TTC549 (cell line): ENCODE data around the gene SH2D3A.

ENCODE experiments used
- FAIRE-seq: peaks from 2 replicates; lab custom pipeline; 2012; peaks lifted over from hg19 to GRCh38; lab: Jason Lieb, UNC

The SH2D3A gene

DNA sequence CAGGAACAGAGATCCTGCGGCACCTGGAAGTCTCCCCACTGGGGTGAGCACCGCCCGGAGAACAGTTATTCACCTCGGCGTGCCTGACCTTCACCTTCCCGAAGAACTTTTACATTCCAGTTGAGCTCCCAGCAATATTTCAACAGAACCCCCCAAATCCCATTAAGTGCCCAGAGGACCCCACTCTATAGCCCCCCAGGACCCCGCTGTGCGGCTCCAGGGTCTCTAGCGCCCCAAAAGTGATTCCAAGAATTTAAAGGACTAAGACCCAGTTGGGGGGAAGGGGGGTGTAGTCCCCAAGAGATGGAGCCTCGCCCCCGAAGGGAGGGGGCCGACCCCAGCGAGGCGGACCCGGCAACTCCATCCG lies 30.3 kb downstream of the SH2D3A start:
- no peak for FAIRE-seq

DNA sequence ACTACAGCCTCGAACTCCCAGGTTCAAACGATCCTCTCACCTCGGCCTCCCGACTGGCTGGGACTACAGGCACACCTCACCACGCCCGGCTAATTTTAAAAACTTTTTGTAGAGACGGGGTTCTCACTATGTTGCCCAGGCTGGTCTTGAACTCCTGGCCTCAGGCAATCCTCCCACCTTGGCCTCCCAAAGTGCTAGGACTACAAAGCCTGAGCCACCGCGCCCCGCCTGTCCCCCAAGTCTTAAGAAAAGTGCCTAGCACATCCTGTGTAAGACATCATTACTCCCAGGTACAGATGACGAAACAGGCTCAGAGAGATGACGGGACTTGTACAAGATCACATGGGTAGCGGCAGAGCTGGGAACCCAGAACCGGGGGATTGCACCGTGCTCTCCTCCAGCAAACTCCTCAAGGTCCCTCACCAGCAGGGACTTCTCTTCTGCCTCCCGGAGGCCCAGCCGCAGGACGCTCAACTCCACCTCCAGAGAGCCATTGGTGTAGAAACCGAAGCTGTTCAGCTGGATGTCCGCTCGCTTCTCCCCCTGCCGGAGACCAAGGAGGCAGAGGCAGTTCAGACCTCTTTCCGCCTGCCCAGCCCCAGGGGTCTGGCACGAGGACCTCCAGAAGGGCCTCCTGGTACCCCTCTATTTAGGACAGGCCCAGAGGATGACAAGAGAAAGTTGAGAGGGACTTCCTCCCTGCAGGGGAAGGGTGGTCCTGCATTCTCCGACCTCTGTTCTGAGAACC lies 30.9 kb downstream of the SH2D3A start:
- FAIRE-seq, result no peak

DNA sequence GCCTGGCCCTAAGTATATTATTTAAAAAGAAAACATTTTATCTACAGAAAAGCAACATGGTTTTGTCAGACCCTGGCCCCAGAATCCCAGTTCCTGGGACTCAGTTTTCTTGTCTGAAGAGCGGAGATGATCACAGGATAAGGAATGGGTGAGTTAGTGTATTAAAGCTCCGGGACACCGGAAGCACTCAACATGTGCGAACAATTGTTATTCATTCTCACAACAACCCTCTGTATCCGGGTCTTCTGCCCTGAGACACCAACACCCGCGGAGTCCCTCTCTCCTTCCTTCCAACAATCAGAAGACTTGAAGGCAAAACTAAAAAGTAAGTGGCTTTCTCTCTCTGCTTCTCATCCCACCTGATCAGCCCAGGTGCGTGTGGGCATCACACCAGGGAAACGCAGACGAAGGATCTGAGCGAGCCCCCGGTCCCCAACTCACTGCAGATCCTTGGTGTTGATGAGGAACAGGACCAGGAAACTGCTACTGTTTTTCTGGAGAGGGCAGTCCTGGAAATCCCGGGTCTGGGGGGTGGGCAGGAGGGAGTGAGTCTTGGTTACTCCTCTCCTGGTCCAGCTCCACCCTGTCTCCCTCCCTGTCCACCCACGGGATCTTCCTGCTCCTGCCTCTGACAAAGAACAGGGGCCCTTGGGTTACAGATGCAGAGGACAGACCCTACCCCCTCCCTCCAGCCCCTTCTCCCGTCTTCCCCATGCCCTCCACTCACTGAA lies 31.9 kb downstream of the SH2D3A start:
- FAIRE-seq, result no peak

DNA sequence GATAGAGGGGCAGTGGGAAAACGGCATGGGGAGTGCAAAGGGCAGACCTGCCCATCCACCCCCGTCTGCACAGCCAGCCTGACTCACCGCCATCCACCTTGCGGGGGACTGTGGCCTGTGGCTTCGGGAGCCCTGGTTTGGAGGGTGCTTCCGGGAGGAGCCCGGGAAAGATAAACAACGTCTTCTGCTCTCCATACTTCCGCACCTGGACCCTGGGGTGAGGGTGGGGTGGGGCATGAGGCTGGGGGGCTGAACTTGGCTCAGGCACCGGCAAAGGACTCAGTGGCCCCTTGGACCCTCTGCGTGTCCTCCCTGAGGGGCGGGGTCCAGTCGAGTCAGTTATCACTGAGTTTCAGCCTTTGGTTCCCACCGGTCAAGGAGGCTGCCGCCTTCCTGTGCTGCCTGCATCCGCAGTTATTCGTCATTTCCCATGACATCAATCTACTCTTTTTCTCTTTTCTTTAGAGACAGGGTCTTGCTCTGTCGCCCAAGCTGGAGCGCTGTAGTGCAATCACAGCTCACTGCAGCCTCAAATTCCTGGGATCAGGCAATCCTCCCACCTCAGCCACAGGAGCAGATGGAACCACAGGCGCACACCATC lies 33.0 kb downstream of the SH2D3A start:
- FAIRE-seq, result no peak

DNA sequence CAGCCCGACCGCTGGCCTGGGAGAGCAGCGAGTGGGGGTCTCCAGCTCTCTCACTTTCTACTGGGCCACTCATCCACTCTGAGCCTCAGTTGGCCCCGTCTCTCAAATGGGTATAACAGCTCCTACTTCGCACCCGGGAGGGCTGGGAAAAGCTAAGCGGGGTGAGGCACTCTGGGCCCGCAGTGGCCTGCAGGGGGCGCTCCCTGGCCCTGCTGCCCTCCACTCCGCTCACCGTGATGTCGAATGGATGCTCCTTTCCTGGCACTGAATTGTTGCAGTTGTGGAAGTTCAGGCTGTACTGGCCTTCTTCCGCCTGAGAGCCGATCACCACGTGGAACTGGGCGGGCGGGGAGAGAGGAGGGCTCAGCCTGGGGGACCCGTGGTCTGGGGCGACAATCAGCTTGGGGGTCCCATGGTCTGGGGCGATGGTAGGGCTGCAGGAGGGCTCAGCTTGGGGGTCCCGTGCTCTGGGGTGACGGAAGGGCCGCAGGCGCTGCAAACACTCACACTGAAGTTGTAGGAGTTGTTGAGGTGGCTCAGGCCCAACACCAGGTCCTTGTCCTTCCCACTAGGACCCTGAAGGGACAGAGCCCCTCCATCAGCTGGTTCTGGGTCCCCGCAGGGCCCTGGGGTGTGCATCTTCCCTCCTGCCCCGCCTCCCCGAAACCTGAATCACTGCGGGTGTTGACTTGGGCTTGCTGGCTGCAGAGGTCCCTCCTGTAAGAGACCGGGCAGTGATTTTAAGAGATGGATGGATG lies 33.7 kb downstream of the SH2D3A start:
- no peak for FAIRE-seq

DNA sequence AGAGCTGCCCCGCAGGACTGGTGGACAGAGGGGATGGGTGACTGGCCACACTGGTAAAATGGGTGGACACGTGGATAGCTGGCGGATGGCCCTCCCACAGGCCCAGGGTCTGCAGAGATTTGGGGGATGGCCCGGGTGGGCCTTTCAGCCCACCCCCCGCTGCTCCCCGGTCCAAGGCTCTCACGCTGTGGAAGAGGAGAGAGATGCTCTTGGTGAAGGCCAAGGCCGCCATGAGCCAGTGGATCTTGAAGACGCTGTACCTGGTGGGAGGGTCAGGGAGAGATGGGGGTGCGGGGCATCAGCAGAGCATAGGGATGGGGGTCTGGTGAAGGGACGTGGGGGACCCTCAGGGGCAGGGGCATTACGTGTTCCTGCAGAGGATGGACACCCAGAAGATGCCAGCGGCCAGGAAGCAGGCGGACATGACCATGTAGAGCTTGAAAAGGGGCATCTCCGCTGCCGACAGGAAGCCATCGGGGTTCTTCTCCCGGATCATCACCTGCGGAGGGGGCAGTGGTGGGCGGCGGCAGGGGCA lies 34.4 kb downstream of the SH2D3A start:
- no peak for FAIRE-seq

DNA sequence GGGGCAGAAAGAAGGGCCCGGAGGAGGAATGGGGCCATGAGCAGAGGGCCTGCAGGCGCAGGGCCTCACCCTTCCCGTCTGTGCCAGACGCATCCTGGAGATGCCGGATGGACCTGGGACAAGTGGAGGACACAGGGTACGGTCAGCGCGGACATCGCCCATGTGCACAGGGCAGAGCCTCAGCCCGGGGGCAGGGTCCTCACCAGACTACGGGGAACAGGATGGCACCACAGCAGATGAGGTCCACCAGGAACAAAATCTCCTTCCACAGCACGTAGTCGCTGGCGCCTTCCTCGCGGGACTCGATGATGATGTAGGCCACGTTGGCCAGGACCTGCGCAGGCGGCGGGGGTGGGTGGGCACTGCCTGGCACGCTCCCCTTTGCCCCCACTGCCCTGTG lies 35.4 kb downstream of the SH2D3A start:
- no peak for FAIRE-seq

DNA sequence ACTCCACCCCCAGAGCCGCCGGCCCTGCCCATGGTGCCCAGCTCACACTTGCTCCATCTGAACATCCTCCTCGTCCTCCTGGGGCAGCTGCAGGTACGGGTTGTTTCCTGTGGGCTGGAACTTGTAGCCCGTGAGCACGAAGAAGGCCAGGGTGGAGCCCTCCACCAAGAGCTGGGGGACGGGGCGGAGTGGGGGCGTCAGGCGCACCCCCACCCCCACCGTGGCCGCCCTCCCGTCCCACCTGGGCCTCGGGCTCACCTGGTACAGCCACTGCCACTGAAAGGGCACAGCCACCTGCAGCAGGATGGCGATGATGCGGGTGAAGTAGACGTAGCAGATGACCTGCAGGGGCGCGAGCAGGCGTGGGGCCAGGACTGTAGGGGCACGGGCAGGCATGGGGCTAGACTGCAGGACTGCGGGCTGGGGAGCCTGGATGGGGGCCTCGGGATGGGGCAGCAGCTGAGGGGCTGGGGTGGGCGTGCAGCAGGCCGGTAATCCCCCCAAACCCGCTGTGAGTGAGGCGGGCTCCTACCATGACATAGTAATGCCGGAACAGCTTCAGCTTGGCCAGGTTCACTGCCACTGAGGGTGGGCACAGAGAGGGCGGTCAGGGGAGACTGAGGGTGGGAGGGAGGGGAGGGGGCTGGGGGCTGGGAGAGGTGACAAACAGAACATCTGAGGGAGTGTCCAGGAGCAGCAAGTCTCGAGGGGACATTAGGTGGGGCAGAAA lies 36.1 kb downstream of the SH2D3A start:
- no peak for FAIRE-seq

DNA sequence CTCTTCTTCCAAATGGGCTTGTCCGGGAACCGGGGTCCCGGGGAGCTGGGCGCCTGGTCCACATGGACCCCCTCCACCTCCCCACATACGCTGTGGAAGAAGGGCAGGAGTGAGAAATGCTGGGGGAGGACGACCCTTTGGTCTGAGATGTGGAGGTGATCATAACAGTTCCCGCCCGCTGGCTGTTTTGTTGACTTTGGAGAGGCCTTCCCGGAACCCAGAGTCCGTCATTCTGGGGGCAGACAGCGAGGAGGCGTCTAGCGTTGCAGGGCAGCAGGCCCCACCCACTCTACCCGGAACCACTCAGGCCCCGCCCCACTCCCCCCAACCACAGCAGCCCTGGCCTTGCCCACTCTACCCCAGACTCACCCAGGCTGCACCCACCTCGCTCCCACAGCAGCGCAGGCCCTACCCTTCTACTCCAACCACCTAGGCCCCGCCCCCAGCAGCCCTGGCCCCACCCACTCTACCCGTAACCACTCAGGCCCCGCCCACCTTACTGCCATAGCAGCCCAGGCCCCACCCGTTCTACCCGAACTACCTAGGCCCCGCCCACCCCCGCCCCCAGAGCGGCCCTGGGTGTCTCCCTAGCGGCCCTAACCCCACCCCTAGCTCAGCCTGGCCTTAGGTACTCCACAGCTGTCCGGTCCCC lies 37.0 kb downstream of the SH2D3A start:
- no peak for FAIRE-seq

DNA sequence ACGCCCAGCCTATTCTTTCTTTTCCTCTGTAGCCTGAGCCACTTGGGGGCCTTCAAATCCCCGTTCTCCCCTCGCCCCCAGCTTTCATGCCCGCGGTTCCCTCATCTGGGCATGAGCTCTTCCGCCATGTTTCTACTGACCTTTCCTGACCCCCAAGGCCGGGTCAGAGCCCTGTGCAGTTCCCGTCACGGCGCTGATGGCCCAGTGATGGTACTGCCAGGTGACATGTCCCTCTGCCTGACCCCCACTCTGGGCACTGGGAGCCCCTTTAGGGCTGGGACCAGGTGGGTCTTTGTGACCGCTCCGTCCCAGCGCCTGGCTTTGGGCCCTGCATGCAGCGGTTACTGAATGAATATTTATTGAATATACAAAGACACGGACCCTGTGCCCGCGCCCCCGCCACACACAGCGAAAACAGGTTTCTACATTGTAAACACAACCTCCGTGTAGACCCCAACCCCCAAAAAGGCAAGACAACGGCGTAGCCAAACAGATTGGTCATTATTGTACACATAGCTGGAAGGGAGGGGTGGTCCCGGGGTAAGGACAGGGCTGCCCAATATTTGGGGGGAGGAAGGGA lies 37.6 kb downstream of the SH2D3A start:
- no peak for FAIRE-seq

DNA sequence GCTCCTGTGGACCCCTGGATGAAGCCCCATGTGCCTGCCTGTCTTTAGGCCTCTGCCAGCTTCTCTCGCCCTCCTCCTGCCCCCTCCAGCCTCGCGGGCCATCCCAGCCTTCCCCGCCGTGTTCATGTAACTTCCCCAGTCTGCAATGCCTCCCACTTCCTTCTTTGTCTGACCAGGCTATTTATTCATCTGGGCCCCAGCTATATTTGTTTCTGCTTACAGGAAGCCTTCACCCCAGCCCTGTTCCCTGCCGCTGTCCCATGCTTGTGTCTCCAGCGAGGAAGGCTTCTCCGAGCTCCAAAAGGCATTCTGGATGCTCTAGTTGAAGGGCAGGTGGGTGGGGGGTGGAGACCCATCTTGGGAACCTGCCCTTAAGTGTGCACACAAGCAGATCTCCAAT lies 38.9 kb downstream of the SH2D3A start:
- no peak for FAIRE-seq

DNA sequence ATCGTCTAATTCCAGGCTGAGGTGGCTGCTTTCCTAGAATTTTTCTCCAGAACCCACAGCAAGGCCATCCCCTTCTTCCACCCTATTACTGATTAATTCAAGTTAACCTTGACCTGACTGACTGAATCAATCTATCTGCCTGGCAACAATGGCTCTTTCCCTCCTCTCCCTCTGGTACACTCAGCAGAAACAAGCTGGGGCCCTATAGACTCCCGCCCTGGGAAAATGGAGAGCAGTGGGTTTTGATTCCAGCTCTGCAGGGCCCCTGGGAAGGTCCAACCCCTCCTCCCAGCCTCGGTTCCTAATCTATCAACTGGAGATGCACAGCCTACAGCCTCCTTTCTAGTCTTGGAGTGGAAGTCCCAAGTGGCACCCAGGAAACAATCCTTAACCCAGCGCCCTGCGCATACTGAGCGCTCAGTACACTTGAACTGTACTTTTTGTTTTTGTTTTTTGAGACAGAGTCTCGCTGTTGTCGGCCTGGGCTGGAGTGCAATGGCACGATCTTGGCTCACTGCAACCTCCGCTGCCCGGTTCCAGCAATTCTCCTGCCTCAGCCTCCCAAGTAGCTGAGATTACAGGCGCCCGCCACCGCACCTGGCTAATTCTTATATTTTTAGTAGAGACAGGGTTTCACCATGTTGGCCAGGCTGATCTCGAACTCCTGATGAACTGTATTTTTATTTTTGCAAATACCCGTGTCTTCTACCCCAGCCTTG lies 41.6 kb downstream of the SH2D3A start:
- no peak for FAIRE-seq

DNA sequence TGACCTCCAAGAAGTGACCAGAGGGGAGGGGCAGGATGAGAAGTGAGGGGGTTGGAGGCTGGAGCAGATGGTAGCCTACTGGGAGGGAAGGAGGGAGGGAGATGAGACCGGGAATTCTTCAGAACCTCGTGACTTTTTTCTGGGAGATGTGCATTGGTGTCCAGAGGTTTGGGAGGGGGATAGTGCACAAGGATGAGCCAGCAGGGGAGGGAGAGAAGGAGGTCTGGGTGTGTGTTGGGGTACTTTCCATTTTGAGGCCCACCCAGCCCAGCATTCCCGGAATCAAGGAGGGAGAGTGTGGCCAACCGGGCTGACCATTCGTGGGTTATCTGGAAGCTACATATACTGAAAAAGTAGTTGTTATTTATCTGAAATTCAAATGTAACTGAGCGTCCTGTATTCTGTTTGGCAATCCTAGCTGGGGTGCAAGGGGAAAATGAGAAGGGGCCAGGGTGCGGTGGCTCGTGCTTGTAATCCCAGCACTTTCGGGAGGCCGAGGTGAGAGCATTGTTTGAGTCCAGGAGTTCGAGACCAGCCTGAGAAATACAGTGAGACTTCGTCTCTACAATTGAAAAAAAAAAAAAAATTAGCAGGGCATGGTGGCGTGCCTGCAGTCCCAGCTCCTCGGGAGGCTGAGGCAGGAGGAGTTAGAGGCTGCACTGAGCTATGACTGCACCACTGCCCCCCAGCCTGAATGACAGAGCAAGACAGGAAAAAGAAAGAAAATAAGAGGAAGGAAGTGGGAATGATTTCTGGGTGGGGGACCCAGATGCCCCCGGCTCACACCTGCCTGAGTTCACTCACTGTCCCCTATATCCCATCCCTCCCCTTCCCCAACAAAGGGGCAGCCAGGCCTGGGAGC lies 42.4 kb downstream of the SH2D3A start:
- no peak for FAIRE-seq

DNA sequence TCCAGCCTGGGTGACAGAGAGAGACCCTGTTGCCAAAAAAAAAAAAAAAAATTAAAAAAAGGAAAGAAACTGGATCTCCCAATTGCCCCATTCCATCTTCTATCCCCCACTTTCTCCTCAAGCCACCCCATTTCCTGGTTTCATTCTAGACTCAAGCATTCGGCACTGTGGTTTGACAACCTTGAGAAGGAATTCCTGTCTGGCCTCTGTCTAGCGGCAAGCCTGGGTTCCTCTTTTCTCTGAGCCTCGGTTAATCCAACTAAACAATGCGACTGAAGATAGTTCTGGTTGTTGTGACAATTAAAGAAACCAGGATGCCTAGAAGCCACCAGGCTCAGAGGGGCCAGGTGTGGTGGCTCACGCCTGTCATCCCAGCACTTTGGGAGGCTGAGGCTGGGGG lies 43.5 kb downstream of the SH2D3A start:
- no peak for FAIRE-seq

DNA sequence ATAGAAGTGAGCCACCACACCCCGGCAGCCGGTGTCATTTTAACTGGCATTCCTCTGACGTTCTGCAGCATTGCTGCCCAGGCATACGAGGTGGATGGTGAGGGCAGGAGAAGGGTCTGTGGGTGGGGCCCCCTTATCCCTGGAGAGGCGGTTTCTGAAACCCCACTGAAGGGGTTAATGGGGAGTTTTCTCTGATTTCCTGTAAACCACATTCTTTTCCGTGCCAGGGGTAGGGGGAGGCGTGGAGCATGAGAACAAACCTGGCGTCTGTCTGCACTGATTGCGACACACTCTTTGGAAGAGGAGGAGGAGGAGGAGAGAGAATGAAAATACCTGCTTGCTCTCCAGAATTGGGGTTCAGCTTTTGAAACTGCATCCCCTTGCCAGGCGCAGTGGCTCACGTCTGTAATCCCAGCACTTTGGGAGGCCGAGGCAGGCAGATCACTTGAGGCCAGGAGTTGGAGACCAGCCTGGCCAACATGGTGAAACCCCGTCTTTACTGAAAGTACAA lies 44.1 kb downstream of the SH2D3A start:
- FAIRE-seq, result no peak

DNA sequence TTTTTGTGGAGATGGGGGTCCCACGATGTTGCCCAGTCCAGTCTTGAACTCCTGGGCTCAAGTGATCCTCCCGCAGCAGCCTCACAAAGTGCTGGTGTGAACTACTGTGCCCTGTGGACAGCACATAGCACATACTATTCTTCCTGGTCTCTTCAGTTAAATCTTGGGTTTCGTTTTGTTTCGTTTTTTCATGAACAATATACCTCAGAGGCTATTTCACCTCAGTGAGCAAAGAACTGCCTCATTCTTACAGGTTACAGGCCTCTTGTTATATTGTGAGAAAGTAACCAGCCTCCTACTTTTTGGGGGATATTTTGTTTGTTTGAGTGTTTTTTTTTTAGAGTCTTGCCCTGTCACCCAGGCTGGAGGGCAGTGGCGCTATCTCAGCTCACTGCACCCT lies 45.5 kb downstream of the SH2D3A start:
- FAIRE-seq, result no peak

DNA sequence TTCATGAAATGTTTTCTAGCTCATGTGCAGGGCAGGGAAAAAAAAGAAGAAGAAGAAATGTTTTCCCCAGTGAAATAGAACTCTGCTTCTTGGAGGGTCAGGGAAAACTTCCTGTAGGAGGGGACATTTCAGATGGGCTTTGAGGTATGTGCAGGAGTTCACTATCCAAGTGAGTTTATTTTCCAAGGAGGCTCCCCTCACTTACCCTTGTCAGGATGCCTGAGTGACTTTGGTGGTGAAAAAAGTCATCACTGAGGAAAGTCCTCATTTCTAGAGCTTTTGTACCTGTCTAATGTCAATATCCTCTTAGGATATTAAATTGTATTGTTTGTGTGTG lies 46.1 kb downstream of the SH2D3A start:
- FAIRE-seq, result no peak

DNA sequence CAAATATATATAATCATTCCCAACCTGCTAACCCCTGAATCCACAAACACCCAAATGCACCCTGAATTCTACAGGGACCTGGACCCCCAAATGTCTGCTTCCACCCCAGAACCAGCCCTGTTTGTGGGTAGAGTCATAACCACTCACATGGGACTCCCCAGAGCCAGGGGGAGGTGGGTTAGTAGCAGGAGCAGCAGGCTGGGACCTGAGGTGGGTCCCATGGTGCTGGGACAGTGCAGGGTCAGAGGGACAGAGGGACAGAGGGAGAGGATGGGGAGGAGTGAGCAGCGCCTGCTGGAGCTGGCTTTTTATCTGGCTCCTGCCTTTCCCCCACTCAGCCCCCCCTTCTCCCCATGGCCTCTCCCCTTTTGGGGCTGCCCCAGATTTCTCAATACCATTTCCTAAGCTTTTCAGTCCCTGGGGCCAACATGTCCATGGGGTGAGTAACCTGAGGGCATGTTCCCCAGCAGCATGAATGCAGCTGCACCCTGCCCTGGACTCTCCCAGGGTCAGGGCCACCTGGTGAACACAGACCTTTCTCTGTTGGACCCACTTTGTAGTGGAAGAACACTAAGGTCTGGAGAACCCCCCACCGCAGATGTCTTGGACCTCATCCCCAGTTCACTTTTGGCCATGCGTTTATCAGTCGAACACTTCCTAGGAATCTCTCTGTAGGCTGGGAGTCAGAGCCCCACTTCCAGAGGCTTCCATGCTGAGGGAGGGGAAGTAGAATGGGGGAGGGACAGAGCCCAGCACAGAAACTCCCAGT lies 46.7 kb downstream of the SH2D3A start, which contains the start of gene C3:
C3 (minus strand) TSS at position 282 of the 769 bp plus-strand sequence; CDS start at position 221, 61 bp downstream.
- no peak for FAIRE-seq
